Measurements from ENCODE around the gene RELN. TPM values are rescaled to one million over a fixed set of nuclear protein-coding genes. Genes with fewer than 3 reads are reported as not detected.

RELN gene
- total and polyA plus RNA-seq, 9 of the 15 experiments (the other 6 are each of a cell fraction or from before 2014, with no cell fraction given), result 12.9 to 43.2 (median 18.1) TPM

- no peak for TF ChIP-seq ZBTB9 (CRISPR knock-in tag; IDR thresholded peaks at IDR 0.05)
- TF ChIP-seq ARID1B (IDR thresholded peaks at IDR 0.05), result peak; percentile 75
- TF ChIP-seq MYBL2 (IDR thresholded peaks at IDR 0.05; ENCODE audit: low read depth), result no peak; the same call in 1 of the 2 replicates
- no peak for TF ChIP-seq MYBL2 (CRISPR knock-in tag; IDR thresholded peaks at IDR 0.05; ENCODE audit: borderline replicate concordance)
- TF ChIP-seq EHMT2 (IDR thresholded peaks at IDR 0.05), result peak; percentile 57; the same call in 1 of the 2 replicates
- TF ChIP-seq ZNF584 (CRISPR knock-in tag; IDR thresholded peaks at IDR 0.05; ENCODE audit: low read depth), result peak; percentile 86
- TF ChIP-seq MTA3 (IDR thresholded peaks at IDR 0.05; ENCODE audit: borderline replicate concordance), result peak; percentile 31; the same call in 1 of the 2 replicates
- no peak for TF ChIP-seq BDP1 (IDR thresholded peaks at IDR 0.05; ENCODE audit: insufficient read depth, insufficient read length)
- no peak for TF ChIP-seq CHD4 (IDR thresholded peaks at IDR 0.05; ENCODE audit: insufficient read depth, insufficient replicate concordance, low read depth, low read length, poor library complexity, severe bottlenecking)
- TF ChIP-seq SAFB2 (IDR thresholded peaks at IDR 0.05; ENCODE audit: borderline replicate concordance, low read depth, low read length, severe bottlenecking), result no peak
- TF ChIP-seq FOXA1 (IDR thresholded peaks at IDR 0.05; ENCODE audit: borderline replicate concordance), result peak; percentile 78; the same call in 1 of the 2 replicates
- TF ChIP-seq EGR1 (conservative IDR thresholded peaks at IDR 0.05), result peak; percentile 49; the same call in 1 of the 2 replicates
- no peak for TF ChIP-seq ZFPM2 (CRISPR knock-in tag; IDR thresholded peaks at IDR 0.05)
- peak; percentile 33; the same call in 1 of the 2 replicates for TF ChIP-seq HSF4 (CRISPR knock-in tag; IDR thresholded peaks at IDR 0.05; ENCODE audit: borderline replicate concordance)
- TF ChIP-seq KAT7 (CRISPR knock-in tag; IDR thresholded peaks at IDR 0.05; ENCODE audit: borderline replicate concordance), result no peak
- TF ChIP-seq ETV1 (tag; conservative IDR thresholded peaks at IDR 0.05; ENCODE audit: low read depth), result peak; percentile 43
- TF ChIP-seq ATF7 (IDR thresholded peaks at IDR 0.05), result peak; percentile 96
- TF ChIP-seq CXXC5 (CRISPR knock-in tag; IDR thresholded peaks at IDR 0.05), result no peak; the same call in none of the 2 replicates
- TF ChIP-seq HMBOX1 (IDR thresholded peaks at IDR 0.05), result peak; percentile 46; the same call in 1 of the 2 replicates
- peak; percentile 83; the same call in 1 of the 2 replicates for TF ChIP-seq LEF1 (IDR thresholded peaks at IDR 0.05)
- peak; percentile 91 for TF ChIP-seq SOX6 (IDR thresholded peaks at IDR 0.05)
- TF ChIP-seq TOE1 (IDR thresholded peaks at IDR 0.05; ENCODE audit: borderline replicate concordance), result peak; percentile 54; the same call in 1 of the 2 replicates
- TF ChIP-seq TOE1 (CRISPR knock-in tag; IDR thresholded peaks at IDR 0.05; ENCODE audit: borderline replicate concordance, low read depth), result no peak
- peak; percentile 26; the same call in 1 of the 2 replicates for TF ChIP-seq USF1 (CRISPR knock-in tag; IDR thresholded peaks at IDR 0.05)
- peak; percentile 83 for TF ChIP-seq FOSL1 (tag; conservative IDR thresholded peaks at IDR 0.05)
- TF ChIP-seq U2AF2 (optimal IDR thresholded peaks at IDR 0.05; ENCODE audit: low read depth, low read length), result no peak
Measured at GRCh38 chr7:103660455-103661371, 328.7 kb downstream of the RELN start (continued).
